ENCODE results near the gene ROCK2. TPM values are rescaled to one million over a fixed set of nuclear protein-coding genes. Genes with fewer than 3 reads are reported as not detected.

The ROCK2 gene
- total RNA-seq, 1 donor from 2014 or later = 45.1 TPM

- Mint-ChIP-seq H3K36me3 (ENCODE audit: low read depth, unreplicated experiment) (peaks cover 16% of the 10 kb centered on the region), H3K4me3 (ENCODE audit: unreplicated experiment) (no peak overlapping the region), H3K27ac (ENCODE audit: unreplicated experiment) (no peak overlapping the region), H3K9me3 (ENCODE audit: unreplicated experiment) (peaks cover 2% of the 10 kb centered on the region), H3K4me1 (ENCODE audit: low read depth, unreplicated experiment) (peaks cover 11% of the 10 kb centered on the region), H3K27me3 (ENCODE audit: low read depth, unreplicated experiment) (no peaks in the 10 kb centered on the region)
- no peak overlapping the region for H2AFZ ChIP-seq (ENCODE audit: low read depth, low read length)
- H3K79me2 ChIP-seq (ENCODE audit: insufficient read depth, low read length) = no peaks in the 10 kb centered on the region
- peaks cover 4% of the 10 kb centered on the region for H3K4me1 ChIP-seq (ENCODE audit: insufficient read depth, low read length)
- H3K9me3 ChIP-seq (ENCODE audit: insufficient read depth, low read depth, low read length) = no peaks in the 10 kb centered on the region
- FAIRE-seq (no peak), DNase-seq (ENCODE audit: low read depth) (no peak)
- TF ChIP-seq CTCF (IDR thresholded peaks at IDR 0.05; ENCODE audit: insufficient read depth, low read depth, low read length) (no peak), EZH2 (IDR thresholded peaks at IDR 0.05; ENCODE audit: insufficient read depth, low read length) (no peak)
- H3K4me2 ChIP-seq (ENCODE audit: low read length) = no peak overlapping the region
- no peaks in the 10 kb centered on the region for H3K27me3 ChIP-seq (ENCODE audit: insufficient read depth, low read length)
- peaks cover 20% of the 10 kb centered on the region for H3K36me3 ChIP-seq (ENCODE audit: insufficient read depth, low read length)
- H3K9ac ChIP-seq (ENCODE audit: low read length) = no peak overlapping the region
- no peak overlapping the region for H3K27ac ChIP-seq (ENCODE audit: low read depth, low read length)
- H4K20me1 ChIP-seq (ENCODE audit: insufficient read depth, low read length) = peaks cover 13% of the 10 kb centered on the region
- no peak overlapping the region for H3K4me3 ChIP-seq (ENCODE audit: insufficient read depth, low read depth, low read length)
Observed at GRCh38 chr2:11214770-11215169, 129.7 kb downstream of the ROCK2 start.

DNA sequence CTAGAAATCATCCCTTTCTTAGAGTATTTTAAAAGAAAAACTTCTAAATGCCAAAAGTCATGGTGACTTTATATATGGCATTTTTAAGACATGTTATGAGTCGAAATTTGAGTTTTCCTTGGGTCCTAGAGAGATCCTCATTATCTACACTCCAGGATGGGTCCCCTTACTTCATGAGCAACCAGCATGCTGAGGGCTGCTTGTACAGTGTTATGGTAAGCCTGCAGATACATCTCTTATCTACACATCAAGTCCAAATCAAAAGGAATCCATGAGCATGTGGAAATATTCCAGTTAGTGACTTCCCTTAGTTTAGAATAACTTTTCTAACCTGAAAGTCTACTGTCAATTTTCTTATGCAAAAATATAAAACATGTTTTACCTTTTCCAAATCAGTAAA lies 130.5 kb downstream of the ROCK2 start:
- no peaks in the 10 kb centered on the region for H3K27me3 Mint-ChIP-seq (ENCODE audit: low read depth, unreplicated experiment)
- DNase-seq (ENCODE audit: low read depth) = no peak
- H3K27ac Mint-ChIP-seq (ENCODE audit: unreplicated experiment) = no peak overlapping the region
- Histone ChIP-seq H3K79me2 (ENCODE audit: insufficient read depth, low read length) (no peaks in the 10 kb centered on the region), H3K27me3 (ENCODE audit: insufficient read depth, low read length) (no peaks in the 10 kb centered on the region), H3K36me3 (ENCODE audit: insufficient read depth, low read length) (peaks cover 16% of the 10 kb centered on the region), H3K27ac (ENCODE audit: low read depth, low read length) (no peak overlapping the region), H4K20me1 (ENCODE audit: insufficient read depth, low read length) (peaks cover 13% of the 10 kb centered on the region), H3K9me3 (ENCODE audit: insufficient read depth, low read depth, low read length) (no peaks in the 10 kb centered on the region), H2AFZ (ENCODE audit: low read depth, low read length) (no peak overlapping the region), H3K4me2 (ENCODE audit: low read length) (no peak overlapping the region), H3K4me3 (ENCODE audit: insufficient read depth, low read depth, low read length) (no peak overlapping the region), H3K9ac (ENCODE audit: low read length) (no peak overlapping the region), H3K4me1 (ENCODE audit: insufficient read depth, low read length) (peaks cover 4% of the 10 kb centered on the region)
- H3K36me3 Mint-ChIP-seq (ENCODE audit: low read depth, unreplicated experiment) = peaks cover 11% of the 10 kb centered on the region
- no peak for TF ChIP-seq CTCF (IDR thresholded peaks at IDR 0.05; ENCODE audit: insufficient read depth, low read depth, low read length)
- no peak for TF ChIP-seq EZH2 (IDR thresholded peaks at IDR 0.05; ENCODE audit: insufficient read depth, low read length)
- peaks cover 11% of the 10 kb centered on the region for H3K4me1 Mint-ChIP-seq (ENCODE audit: low read depth, unreplicated experiment)
- no peak for FAIRE-seq
- no peaks in the 10 kb centered on the region for H3K9me3 Mint-ChIP-seq (ENCODE audit: unreplicated experiment)
- H3K4me3 Mint-ChIP-seq (ENCODE audit: unreplicated experiment) = no peak overlapping the region

- Histone ChIP-seq H3K36me3 (ENCODE audit: insufficient read depth, low read length) (peaks cover 16% of the 10 kb centered on the region), H3K79me2 (ENCODE audit: insufficient read depth, low read length) (no peaks in the 10 kb centered on the region), H3K9me3 (ENCODE audit: insufficient read depth, low read depth, low read length) (no peaks in the 10 kb centered on the region), H3K9ac (ENCODE audit: low read length) (no peak overlapping the region), H2AFZ (ENCODE audit: low read depth, low read length) (no peak overlapping the region), H3K4me1 (ENCODE audit: insufficient read depth, low read length) (peaks cover 4% of the 10 kb centered on the region), H3K27me3 (ENCODE audit: insufficient read depth, low read length) (no peaks in the 10 kb centered on the region), H4K20me1 (ENCODE audit: insufficient read depth, low read length) (peaks cover 13% of the 10 kb centered on the region), H3K4me2 (ENCODE audit: low read length) (peak overlapping the region; percentile 30), H3K27ac (ENCODE audit: low read depth, low read length) (no peak overlapping the region), H3K4me3 (ENCODE audit: insufficient read depth, low read depth, low read length) (no peak overlapping the region)
- TF ChIP-seq CTCF (IDR thresholded peaks at IDR 0.05; ENCODE audit: insufficient read depth, low read depth, low read length) = no peak
- no peak for TF ChIP-seq EZH2 (IDR thresholded peaks at IDR 0.05; ENCODE audit: insufficient read depth, low read length)
- Mint-ChIP-seq H3K4me3 (ENCODE audit: unreplicated experiment) (no peak overlapping the region), H3K36me3 (ENCODE audit: low read depth, unreplicated experiment) (peaks cover 10% of the 10 kb centered on the region), H3K27me3 (ENCODE audit: low read depth, unreplicated experiment) (no peaks in the 10 kb centered on the region), H3K9me3 (ENCODE audit: unreplicated experiment) (no peaks in the 10 kb centered on the region), H3K4me1 (ENCODE audit: low read depth, unreplicated experiment) (peaks cover 11% of the 10 kb centered on the region), H3K27ac (ENCODE audit: unreplicated experiment) (no peak overlapping the region)
- FAIRE-seq (no peak), DNase-seq (ENCODE audit: low read depth) (peak; percentile 98)
Observed at GRCh38 chr2:11213090-11213638, 131.3 kb downstream of the ROCK2 start.
